AG09309 (cell line): Measurements from ENCODE around the gene SCGN.

Experiments
- DNase-seq: peaks from one replicate; pipeline ENCODE4 v3.0.0-alpha.2; 2010; ENCODE audit warnings: low read depth
- H3K4me3 ChIP-seq: 2 replicates; pipeline ENCODE4 v1.5.1; 2011; ENCODE audit warnings: mild to moderate bottlenecking, low read depth, low read length, moderate library complexity; ENCODE audit not compliant: control insufficient read depth
- TF ChIP-seq, protein P1 (sequence below): IDR thresholded peaks from 2 replicates; pipeline ENCODE4 v1.5.1; 2011; ENCODE audit warnings: mild to moderate bottlenecking, low read depth, low read length, inconsistent platforms; ENCODE audit not compliant: insufficient read depth, control insufficient read depth; ENCODE audit errors: missing control alignments

SCGN gene

GRCh38 chr6:25676775-25677174 lies 24.8 kb downstream of the SCGN start:
- H3K4me3 ChIP-seq, result no peak overlapping the region
- TF ChIP-seq, protein P1, sequence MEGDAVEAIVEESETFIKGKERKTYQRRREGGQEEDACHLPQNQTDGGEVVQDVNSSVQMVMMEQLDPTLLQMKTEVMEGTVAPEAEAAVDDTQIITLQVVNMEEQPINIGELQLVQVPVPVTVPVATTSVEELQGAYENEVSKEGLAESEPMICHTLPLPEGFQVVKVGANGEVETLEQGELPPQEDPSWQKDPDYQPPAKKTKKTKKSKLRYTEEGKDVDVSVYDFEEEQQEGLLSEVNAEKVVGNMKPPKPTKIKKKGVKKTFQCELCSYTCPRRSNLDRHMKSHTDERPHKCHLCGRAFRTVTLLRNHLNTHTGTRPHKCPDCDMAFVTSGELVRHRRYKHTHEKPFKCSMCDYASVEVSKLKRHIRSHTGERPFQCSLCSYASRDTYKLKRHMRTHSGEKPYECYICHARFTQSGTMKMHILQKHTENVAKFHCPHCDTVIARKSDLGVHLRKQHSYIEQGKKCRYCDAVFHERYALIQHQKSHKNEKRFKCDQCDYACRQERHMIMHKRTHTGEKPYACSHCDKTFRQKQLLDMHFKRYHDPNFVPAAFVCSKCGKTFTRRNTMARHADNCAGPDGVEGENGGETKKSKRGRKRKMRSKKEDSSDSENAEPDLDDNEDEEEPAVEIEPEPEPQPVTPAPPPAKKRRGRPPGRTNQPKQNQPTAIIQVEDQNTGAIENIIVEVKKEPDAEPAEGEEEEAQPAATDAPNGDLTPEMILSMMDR, result no peak
- no peak for DNase-seq

DNA sequence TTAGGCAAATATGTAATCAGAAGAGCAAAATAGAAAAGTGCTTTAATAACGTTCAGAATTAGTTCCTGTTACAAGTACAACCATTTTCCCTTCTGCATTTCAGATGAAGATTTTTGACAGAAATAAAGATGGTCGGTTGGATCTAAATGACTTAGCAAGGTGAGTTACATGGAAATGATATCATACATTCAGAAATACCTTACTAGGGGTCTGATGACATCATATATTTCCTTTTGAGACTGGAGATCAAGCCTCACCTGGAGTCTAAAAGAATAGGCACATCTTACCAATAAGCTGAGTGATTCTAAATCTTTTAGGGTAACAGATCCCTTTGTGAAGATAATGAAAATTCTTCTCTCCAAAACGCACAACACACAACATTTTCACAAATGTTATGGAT lies 29.8 kb downstream of the SCGN start:
- DNase-seq, result no peak
- TF ChIP-seq, protein P1, result no peak
- H3K4me3 ChIP-seq, result no peak overlapping the region

DNA sequence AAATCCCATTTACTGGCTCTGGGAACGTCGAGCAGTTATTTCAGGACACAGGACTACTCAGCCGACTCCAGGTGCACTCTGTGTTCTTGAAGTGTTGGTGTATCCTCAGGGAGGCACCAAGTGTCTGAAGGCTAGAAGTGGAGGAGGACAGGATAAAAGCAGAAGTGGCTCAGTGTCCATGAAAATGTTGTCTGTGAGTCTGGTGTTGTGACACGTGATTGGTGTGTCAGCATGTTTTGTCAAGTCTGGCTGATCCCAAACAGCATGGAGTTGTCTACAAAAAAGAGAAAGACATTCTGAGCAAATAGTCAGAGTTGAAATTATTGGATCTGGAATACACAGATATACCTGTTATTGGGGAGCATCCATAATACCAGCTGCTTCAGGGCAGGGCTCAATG lies 30.3 kb downstream of the SCGN start:
- no peak overlapping the region for H3K4me3 ChIP-seq
- TF ChIP-seq, protein P1, result no peak
- DNase-seq, result no peak

DNA sequence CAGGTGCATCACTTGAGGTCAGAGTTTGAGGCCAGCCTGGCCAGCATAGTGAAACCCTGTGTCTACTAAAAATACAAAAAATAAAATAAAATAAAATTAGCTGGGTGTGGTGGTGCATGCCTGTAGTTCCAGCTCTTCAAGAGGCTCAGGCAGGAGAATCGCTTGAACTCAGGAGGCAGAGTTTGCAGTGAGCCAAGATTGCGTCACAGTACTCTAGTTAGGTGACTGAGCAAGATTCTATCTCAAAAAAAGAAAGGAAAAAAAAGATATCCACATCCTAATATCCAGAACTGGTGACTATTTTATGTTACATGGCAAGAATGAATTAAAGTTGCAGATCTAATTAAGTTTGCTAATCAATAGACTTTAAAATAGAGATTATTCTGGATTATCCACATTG lies 32.5 kb downstream of the SCGN start:
- DNase-seq, result no peak
- TF ChIP-seq, protein P1, result no peak
- no peak overlapping the region for H3K4me3 ChIP-seq

GRCh38 chr6:25685251-25685650 lies 33.2 kb downstream of the SCGN start:
- TF ChIP-seq, protein P1, result no peak
- DNase-seq, result no peak
- H3K4me3 ChIP-seq, result no peak overlapping the region

GRCh38 chr6:25685896-25686295 lies 33.9 kb downstream of the SCGN start:
- no peak overlapping the region for H3K4me3 ChIP-seq
- no peak for DNase-seq
- TF ChIP-seq, protein P1, result no peak

GRCh38 chr6:25686856-25687255 lies 34.8 kb downstream of the SCGN start:
- no peak overlapping the region for H3K4me3 ChIP-seq
- TF ChIP-seq, protein P1, result no peak
- no peak for DNase-seq
